ENCODE results near the gene APBA1. TPM values are rescaled to one million over a fixed set of nuclear protein-coding genes. Genes with fewer than 3 reads are reported as not detected.
A peak's percentile ranks its signal among the peaks of the same experiment; 100 is the strongest.

Gene APBA1
- 20.9 TPM for total RNA-seq (ENCODE audit: insufficient read depth, low replicate concordance)

GRCh38 chr9:69671879-69672595, at the start of gene APBA1:
Gene APBA1, minus strand, starts transcription at chr9:69672371.
- DNase-seq (ENCODE audit: low spot score), result peak; percentile 87

- no peak for DNase-seq (ENCODE audit: low spot score)
These were observed 47.8 kb upstream of the APBA1 start for GRCh38 chr9:69719983-69720382.

GRCh38 chr9:69719367-69719766, 47.2 kb upstream of the APBA1 start:
- DNase-seq (ENCODE audit: low spot score), result no peak

GRCh38 chr9:69718218-69718617, 46.0 kb upstream of the APBA1 start:
- no peak for DNase-seq (ENCODE audit: low spot score)

GRCh38 chr9:69715825-69716224, 43.7 kb upstream of the APBA1 start:
- DNase-seq (ENCODE audit: low spot score), result no peak

GRCh38 chr9:69715096-69715495, 42.9 kb upstream of the APBA1 start:
- DNase-seq (ENCODE audit: low spot score), result no peak

- DNase-seq (ENCODE audit: low spot score), result no peak
These were observed 25.3 kb upstream of the APBA1 start for GRCh38 chr9:69697475-69697874.

GRCh38 chr9:69696802-69697201, 24.6 kb upstream of the APBA1 start:
- no peak for DNase-seq (ENCODE audit: low spot score)

GRCh38 chr9:69689991-69690538, 17.9 kb upstream of the APBA1 start:
- DNase-seq (ENCODE audit: low spot score), result no peak

GRCh38 chr9:69683927-69684326, 11.8 kb upstream of the APBA1 start:
- DNase-seq (ENCODE audit: low spot score), result no peak

GRCh38 chr9:69678843-69679538, 6.8 kb upstream of the APBA1 start:
- no peak for DNase-seq (ENCODE audit: low spot score)

GRCh38 chr9:69677931-69678330, 5.8 kb upstream of the APBA1 start:
- DNase-seq (ENCODE audit: low spot score), result no peak

GRCh38 chr9:69675563-69675962, 3.4 kb upstream of the APBA1 start:
- no peak for DNase-seq (ENCODE audit: low spot score)

GRCh38 chr9:69674716-69675438, 2.7 kb upstream of the APBA1 start:
- peak; percentile 75 for DNase-seq (ENCODE audit: low spot score)

- peak; percentile 42 for DNase-seq (ENCODE audit: low spot score)
These were observed 2.0 kb upstream of the APBA1 start for GRCh38 chr9:69674112-69674685.

- DNase-seq (ENCODE audit: low spot score), result no peak
These were observed 1.1 kb upstream of the APBA1 start for GRCh38 chr9:69673311-69673640.

- DNase-seq (ENCODE audit: low spot score), result peak; percentile 93
These were observed 582 bp upstream of the APBA1 start for GRCh38 chr9:69672596-69673310.

GRCh38 chr9:69671311-69671878, 776 bp downstream of the APBA1 start:
- DNase-seq (ENCODE audit: low spot score), result peak; percentile 57

- no peak for DNase-seq (ENCODE audit: low spot score)
These were observed 4.9 kb downstream of the APBA1 start for GRCh38 chr9:69667306-69667705.

- DNase-seq (ENCODE audit: low spot score), result peak; percentile 31
These were observed 11.9 kb downstream of the APBA1 start for GRCh38 chr9:69660304-69660703.
